ENCODE results near the gene XPR1. TPM values are rescaled to one million over a fixed set of nuclear protein-coding genes. Genes with fewer than 3 reads are reported as not detected.

XPR1 gene
- total RNA-seq, 1 experiment from 2014 or later = 7.0 TPM

GRCh38 chr1:180615493-180616290 lies 16.1 kb upstream of the XPR1 start:
- no peak for DNase-seq (ENCODE audit: low spot score)

GRCh38 chr1:180616439-180616838 lies 15.4 kb upstream of the XPR1 start:
- DNase-seq (ENCODE audit: low spot score) = no peak

GRCh38 chr1:180617774-180618395 lies 13.9 kb upstream of the XPR1 start:
- no peak for DNase-seq (ENCODE audit: low spot score)

DNA sequence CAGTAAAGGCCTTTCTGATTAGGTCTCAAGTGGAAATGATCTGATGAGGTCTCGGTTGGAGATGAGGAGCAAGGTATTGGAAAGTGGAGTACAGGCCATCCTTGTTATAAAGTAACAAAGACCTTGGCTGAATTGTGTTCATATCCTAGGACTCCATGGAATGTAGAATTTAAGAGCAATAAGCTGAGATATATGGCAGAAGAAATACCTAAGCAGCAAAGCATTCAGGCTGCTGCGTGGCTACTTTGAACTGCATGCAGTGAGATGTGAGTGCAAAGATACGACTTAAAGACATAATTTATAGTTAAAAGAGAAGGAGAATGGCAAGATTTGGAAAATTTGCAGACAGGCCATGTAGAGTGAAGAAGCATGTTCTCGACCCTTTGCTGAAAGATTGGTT lies 11.2 kb upstream of the XPR1 start:
- no peak for DNase-seq (ENCODE audit: low spot score)

DNA sequence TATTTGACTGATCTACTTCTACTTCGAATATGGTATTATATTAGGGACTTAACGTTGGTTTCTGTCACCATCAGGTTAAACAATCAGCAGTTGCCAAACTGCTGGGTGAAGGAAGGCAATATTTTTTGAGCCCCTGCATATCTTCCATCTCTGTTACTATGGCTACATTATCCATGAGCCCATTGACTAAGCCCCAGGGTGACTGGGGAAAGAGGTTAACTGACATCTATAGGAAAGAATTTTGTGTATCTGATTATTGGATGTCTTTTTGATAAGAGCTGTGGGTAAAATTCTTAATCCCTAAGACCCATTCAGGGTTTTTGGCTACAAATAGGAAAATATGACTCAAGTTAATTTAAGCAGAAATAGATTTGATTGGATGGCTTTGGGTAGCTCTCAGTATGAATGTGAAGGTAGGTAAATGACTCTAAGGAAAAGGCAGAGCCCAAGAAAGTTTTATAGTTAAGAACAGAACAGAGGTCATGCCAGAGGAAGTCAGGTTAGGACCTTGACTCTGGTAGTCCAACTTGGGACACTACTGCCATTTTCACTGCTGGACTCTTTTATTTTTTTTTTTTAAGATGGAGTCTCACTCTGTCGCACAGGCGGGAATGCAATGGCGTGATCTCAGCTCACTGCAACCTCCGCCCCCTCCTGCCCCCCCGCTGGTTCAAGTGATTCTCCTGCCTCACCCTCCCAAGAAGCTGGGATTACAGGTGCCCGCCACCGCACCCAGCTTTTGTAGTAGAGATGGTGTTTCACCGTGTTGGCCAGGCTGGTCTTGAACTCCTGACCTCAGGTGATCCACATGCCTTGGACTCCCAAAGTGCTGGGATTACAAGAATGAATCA lies 8.9 kb upstream of the XPR1 start:
- no peak for DNase-seq (ENCODE audit: low spot score)

DNA sequence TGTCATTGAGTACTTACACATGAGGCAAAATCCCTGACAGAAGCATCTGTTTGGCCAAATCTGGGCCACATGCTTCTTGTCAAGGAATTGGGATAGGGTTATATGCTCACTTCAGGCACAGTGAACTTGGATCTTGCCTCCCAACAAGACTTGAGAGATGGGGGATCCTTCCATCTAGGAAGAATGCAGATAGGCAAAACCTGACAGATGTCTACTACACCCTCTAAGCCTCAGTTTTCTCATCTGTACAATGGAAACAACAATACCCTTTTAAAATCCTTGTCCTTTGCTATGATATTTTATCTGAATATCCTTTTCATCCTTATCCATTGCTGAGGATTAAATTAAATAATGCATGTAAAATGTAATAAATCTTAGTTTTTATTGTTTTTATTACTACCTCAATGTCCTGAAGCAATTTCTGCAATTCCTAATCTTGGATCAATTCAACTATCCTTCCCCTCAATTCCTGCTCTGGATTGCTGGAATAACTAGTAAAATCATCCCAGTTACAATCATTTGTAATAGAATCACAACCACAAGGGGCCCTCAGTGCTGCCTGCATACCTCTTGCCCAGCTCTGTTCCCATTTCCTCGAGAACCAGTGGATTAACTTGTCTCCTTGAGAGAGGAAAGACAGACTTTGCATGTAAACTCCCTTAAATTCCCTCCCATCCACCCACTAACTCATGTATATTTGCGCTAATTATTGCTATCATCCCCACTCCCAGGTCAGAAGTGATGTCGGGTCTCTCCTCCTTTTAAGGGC lies 8.1 kb upstream of the XPR1 start:
- DNase-seq (ENCODE audit: low spot score) = peak; percentile 27

- no peak for DNase-seq (ENCODE audit: low spot score)
Observed at GRCh38 chr1:180626711-180627110, 5.1 kb upstream of the XPR1 start.

- DNase-seq (ENCODE audit: low spot score) = no peak
Observed at GRCh38 chr1:180627411-180627810, 4.4 kb upstream of the XPR1 start.

DNA sequence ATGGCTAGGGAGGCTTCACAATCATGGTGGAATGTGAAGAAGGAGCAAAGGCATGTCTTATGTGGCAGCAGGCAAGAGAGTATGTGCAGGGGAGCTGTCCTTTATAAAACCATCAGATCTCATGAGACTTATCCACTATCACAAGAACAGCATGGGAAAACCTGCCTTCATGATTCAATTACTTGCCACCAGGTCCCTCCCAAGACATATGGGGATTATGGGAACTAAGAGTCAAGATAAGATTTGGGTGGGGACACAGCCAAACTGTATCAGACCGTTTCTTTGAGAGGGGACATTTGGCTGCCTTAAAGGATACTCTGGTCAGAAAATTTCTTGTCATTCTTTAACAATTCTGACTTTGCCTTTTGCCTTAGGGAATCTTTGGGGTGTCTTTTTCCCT lies 3.2 kb upstream of the XPR1 start:
- DNase-seq (ENCODE audit: low spot score) = no peak

- no peak for DNase-seq (ENCODE audit: low spot score)
Observed at GRCh38 chr1:180630408-180631193, 1.2 kb upstream of the XPR1 start.

- no peak for DNase-seq (ENCODE audit: low spot score)
Observed at GRCh38 chr1:180631194-180631765, 542 bp upstream of the XPR1 start.

- peak; percentile 48 for DNase-seq (ENCODE audit: low spot score)
Observed at GRCh38 chr1:180632326-180633056, 669 bp downstream of the XPR1 start.

GRCh38 chr1:180633057-180634056 lies 1.5 kb downstream of the XPR1 start:
- peak; percentile 3 for DNase-seq (ENCODE audit: low spot score)

DNA sequence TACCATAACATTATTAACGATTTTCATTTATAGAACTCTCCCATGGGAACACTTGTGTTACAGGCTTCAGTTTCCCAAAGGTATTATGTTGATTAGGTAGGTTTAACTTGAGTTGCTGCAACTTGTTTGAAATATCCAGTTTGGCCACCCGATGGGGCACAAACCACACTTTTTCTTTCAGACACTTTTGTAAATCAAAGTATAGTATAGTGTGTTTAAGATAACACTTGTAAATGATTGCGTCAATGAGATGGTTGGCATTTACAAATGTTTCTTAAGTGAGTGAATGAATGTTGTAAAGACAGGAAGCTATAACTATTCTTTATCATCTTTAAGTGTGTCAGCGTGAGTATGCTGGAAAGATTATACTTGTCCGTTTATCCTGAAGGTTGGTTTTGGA lies 4.3 kb downstream of the XPR1 start:
- peak; percentile 19 for DNase-seq (ENCODE audit: low spot score)

GRCh38 chr1:180639871-180640270 lies 8.0 kb downstream of the XPR1 start:
- DNase-seq (ENCODE audit: low spot score) = no peak

DNA sequence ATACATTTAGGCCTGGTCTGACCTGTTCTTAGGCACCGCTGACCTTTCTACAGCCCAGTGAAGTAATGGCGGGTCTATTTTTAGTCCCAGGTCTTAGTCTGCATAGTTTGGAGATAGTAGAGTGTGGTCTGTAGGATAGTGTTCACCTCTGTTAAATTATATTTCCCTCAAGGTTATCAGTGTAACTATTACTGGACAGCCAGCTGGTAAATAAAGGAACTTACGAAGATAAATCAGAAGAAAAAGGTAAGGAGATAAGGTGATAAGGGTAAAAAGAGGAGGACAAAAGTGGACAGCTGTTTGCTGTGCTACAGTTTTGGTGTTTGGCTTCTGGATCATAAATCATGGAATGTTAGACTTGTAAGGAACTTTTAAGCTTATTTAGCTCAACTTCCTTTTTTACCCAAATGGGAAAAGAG lies 8.7 kb downstream of the XPR1 start:
- DNase-seq (ENCODE audit: low spot score) = no peak

DNA sequence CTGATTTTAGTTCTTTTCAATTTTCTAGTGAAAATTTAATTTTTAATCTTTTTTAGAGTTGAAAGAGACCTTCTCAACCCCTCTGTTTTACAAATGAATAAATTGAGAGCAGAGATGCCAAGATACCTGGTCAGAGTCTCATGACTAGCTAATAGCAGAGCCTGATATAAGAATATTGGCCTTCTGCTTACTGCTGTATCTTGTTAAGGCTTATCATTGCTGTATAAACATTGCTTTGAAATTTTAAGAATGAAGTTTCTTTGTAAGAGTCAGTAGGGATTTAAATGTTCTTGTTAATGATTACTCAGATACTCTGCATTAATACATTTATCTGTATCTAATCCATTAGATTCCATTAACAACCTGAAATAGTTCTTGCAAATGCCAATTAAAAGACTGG lies 9.8 kb downstream of the XPR1 start:
- no peak for DNase-seq (ENCODE audit: low spot score)

DNA sequence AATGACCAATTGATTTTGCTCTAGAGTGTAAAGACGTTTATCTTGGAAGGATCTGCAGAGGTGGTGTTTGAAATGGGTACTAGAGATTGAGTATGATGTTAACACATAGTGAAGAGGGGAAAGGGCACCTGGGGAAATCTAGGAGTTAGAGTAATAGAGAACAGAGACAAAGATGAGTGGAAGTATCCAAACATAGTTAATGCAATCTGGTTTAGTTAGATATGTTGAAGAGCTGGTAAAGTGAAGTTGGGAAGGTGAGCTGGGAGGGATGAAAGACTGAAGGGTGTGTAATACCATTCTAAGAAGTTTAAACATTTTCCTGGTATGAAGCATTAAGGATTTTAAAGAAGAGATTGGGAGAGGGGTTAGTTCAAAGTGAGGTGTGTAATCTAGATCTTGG lies 11.0 kb downstream of the XPR1 start:
- no peak for DNase-seq (ENCODE audit: low spot score)

Measured in HT-29 (cell line).